Panc1 (cell line): Measurements from ENCODE around the gene OGDH.
"Not testable (repeated sequence)": the region's sequence is repeated elsewhere in the genome, so short reads cannot be mapped to it uniquely, and the experiment has no call there.

ENCODE experiments used
- POLR2AphosphoS5 ChIP-seq: IDR thresholded peaks from 2 replicates; pipeline ENCODE4 v1.6.1; 2012; ENCODE audit warnings: mild to moderate bottlenecking, low read depth, low read length, moderate library complexity
- SIN3A ChIP-seq: IDR thresholded peaks from 2 replicates; pipeline ENCODE4 v1.6.1; 2012; ENCODE audit warnings: low read depth, mild to moderate bottlenecking, low read length, moderate library complexity, borderline replicate concordance; ENCODE audit not compliant: insufficient read depth
- TF ChIP-seq, protein P1 (sequence below): fragments of 450-650 bp; IDR thresholded peaks from 2 replicates; pipeline ENCODE4 v1.5.1; 2017; ENCODE audit warnings: mild to moderate bottlenecking
- TF ChIP-seq, protein P2 (sequence below), 2 experiments: IDR thresholded peaks; 2 replicates each; pipeline ENCODE4 v1.6.1; 2011 to 2012; ENCODE audit warnings: low read depth in 2 of 2, control low read depth in 1 of 2, low read length in 1 of 2, mild to moderate bottlenecking in 1 of 2, moderate library complexity in 1 of 2; ENCODE audit not compliant: insufficient read depth in 1 of 2

DNA sequence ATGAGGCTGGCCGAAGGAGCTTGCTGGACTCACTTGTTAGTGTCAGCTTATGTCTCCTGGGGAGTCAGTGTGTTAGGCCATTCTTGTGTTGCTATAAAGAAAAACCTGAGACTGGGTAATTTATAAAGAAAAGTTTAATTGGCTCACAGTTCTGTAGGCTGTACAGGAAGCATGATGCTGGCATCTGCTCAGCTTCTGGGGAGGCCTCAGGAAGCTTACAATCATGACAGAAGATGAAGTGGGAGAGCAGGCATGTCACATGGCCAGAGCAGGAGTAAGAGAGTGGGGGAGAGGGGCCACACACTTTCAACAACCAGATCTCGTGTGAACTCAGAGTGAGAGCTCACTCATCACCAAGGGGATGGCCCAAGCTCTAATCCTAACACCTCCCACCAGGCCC, 93.2 kb downstream of the OGDH start:
- TF ChIP-seq, protein P1, sequence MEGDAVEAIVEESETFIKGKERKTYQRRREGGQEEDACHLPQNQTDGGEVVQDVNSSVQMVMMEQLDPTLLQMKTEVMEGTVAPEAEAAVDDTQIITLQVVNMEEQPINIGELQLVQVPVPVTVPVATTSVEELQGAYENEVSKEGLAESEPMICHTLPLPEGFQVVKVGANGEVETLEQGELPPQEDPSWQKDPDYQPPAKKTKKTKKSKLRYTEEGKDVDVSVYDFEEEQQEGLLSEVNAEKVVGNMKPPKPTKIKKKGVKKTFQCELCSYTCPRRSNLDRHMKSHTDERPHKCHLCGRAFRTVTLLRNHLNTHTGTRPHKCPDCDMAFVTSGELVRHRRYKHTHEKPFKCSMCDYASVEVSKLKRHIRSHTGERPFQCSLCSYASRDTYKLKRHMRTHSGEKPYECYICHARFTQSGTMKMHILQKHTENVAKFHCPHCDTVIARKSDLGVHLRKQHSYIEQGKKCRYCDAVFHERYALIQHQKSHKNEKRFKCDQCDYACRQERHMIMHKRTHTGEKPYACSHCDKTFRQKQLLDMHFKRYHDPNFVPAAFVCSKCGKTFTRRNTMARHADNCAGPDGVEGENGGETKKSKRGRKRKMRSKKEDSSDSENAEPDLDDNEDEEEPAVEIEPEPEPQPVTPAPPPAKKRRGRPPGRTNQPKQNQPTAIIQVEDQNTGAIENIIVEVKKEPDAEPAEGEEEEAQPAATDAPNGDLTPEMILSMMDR, result not testable (repeated sequence)
- not testable (repeated sequence) for TF ChIP-seq SIN3A, POLR2AphosphoS5
- TF ChIP-seq, protein P2, sequence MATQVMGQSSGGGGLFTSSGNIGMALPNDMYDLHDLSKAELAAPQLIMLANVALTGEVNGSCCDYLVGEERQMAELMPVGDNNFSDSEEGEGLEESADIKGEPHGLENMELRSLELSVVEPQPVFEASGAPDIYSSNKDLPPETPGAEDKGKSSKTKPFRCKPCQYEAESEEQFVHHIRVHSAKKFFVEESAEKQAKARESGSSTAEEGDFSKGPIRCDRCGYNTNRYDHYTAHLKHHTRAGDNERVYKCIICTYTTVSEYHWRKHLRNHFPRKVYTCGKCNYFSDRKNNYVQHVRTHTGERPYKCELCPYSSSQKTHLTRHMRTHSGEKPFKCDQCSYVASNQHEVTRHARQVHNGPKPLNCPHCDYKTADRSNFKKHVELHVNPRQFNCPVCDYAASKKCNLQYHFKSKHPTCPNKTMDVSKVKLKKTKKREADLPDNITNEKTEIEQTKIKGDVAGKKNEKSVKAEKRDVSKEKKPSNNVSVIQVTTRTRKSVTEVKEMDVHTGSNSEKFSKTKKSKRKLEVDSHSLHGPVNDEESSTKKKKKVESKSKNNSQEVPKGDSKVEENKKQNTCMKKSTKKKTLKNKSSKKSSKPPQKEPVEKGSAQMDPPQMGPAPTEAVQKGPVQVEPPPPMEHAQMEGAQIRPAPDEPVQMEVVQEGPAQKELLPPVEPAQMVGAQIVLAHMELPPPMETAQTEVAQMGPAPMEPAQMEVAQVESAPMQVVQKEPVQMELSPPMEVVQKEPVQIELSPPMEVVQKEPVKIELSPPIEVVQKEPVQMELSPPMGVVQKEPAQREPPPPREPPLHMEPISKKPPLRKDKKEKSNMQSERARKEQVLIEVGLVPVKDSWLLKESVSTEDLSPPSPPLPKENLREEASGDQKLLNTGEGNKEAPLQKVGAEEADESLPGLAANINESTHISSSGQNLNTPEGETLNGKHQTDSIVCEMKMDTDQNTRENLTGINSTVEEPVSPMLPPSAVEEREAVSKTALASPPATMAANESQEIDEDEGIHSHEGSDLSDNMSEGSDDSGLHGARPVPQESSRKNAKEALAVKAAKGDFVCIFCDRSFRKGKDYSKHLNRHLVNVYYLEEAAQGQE (IDR thresholded peaks at IDR 0.05; ENCODE audit: insufficient read depth in 1 of 2, low read depth in 2 of 2, low read length in 1 of 2), result not testable (repeated sequence)
